Sigmoid colon (tissue), 7 donors: ENCODE measurements around the gene NAALADL2. TPM values are rescaled to one million over a fixed set of nuclear protein-coding genes. Genes with fewer than 3 reads are reported as not detected.
"Not testable (repeated sequence)": the region's sequence is repeated elsewhere in the genome, so short reads cannot be mapped to it uniquely, and the experiment has no call there.

Experiments
- DNase-seq: peaks from one replicate; pipeline ENCODE4 v3.0.0-alpha.2; 2019
- H3K27ac ChIP-seq, 4 donors: fragments of 200-600 bp; sonication (generic); one replicate each; pipeline ENCODE4 v1.5.1; 2016 to 2019; ENCODE audit warnings: mild to moderate bottlenecking in 1 of 4
- H3K27me3 ChIP-seq, 3 donors: fragments of 200-600 bp; sonication (generic); one replicate each; pipeline ENCODE4 v1.5.1; 2019; ENCODE audit warnings: mild to moderate bottlenecking in 1 of 3
- H3K36me3 ChIP-seq, 4 donors: fragments of 200-600 bp; sonication (generic); one replicate each; pipeline ENCODE4 v1.5.1; 2016 to 2019
- H3K4me1 ChIP-seq, 4 donors: fragments of 200-600 bp; sonication (generic); one replicate each; pipeline ENCODE4 v1.5.1; 2017 to 2019
- H3K4me3 ChIP-seq, 4 donors: fragments of 200-600 bp; sonication (generic); one replicate each; pipeline ENCODE4 v1.5.1; 2017 to 2019; ENCODE audit warnings: mild to moderate bottlenecking in 2 of 4, moderate library complexity in 1 of 4
- H3K9me3 ChIP-seq, 4 donors: fragments of 200-600 bp in 3 of 4; sonication (generic) in 3 of 4; one replicate each; pipeline versions ENCODE4 v1.5.1 to v1.6.1; 2013 to 2019
- EP300 ChIP-seq, 4 donors: sonication (generic); formaldehyde crosslinking; IDR thresholded peaks; one replicate each; pipeline ENCODE4 v1.6.1; 2017; ENCODE audit warnings: antibody characterized with exemption in 4 of 4
- POLR2A ChIP-seq, 2 donors: fragments of 450-650 bp; IDR thresholded peaks; one replicate each; pipeline ENCODE4 v1.6.1; 2016; ENCODE audit warnings: antibody characterized with exemption in 2 of 2, mild to moderate bottlenecking in 2 of 2, moderate library complexity in 2 of 2
- POLR2AphosphoS5 ChIP-seq, 4 donors: sonication (generic); formaldehyde crosslinking; IDR thresholded peaks; one replicate each; pipeline ENCODE4 v1.6.1; 2017; ENCODE audit warnings: antibody characterized with exemption in 4 of 4
- WGBS, 2 donors: extraction: QIAGEN DNeasy Blood & Tissue Kit; methylation state at CpG; one replicate each; pipeline ENCODE4 v1.1.7; 2013; 5-methylcytosine and 5-hydroxymethylcytosine counted together
- intact Hi-C: fragments of 100-400 bp; cut with DNase I; formaldehyde crosslinking; loops from one replicate; pipeline ENCODE4 v1.15.1; 2023
- polyA plus RNA-seq, 3 donors: library from polyadenylated mRNA; stranded (reverse); fragments of 200-250 nt; gene quantifications; one replicate each; pipeline ENCODE4 v1.2.3, GENCODE V29; 2013
- total RNA-seq, 4 donors: library from RNA; depleted of rRNA; stranded (reverse); fragments of >200 nt; gene quantifications; one replicate each; pipeline ENCODE4 v1.1.0, GENCODE V29; 2016
- TF ChIP-seq, protein P1 (sequence below), 4 experiments: fragments of 450-650 bp in 3 of 4; fragments of 200-600 bp in 1 of 4; IDR thresholded peaks; one replicate each; pipeline ENCODE4 v1.5.1; 2016 to 2019; ENCODE audit warnings: antibody characterized with exemption in 4 of 4, mild to moderate bottlenecking in 3 of 4, moderate library complexity in 2 of 4
- donor health status: healthy with polysubstance abuse.
- donor health status: Bipolar disorder and iron deficiency.
- donor health status: healthy.

NAALADL2 gene
- total and polyA plus RNA-seq, 7 donors: 0.46 to 18.5 (median 6.0) TPM

DNA sequence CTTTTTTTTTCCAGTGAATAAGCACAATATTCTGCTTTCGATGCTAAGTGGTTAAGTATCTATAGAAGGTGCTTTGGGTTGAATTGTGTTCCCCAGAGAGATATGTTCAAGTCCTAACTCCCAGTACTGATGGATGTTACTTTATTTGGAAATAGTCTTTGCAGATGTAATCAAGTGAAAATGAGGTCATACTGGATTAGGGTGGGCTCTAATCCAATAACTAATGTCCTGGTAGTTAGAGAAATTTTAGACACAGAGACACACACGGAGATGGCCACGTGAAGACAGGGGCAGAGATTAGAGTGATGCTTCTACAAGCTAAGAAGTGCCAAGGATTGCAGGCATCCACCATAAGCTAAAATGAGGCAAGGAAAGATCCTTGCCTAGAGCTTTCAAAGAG, 662.3 kb downstream of the NAALADL2 start:
- Histone ChIP-seq H3K9me3 (peaks cover 0 to 3% (median 0%) of the 10 kb centered on the region in 4 donors), H3K27me3 (no peaks in the 10 kb centered on the region), H3K36me3 (no peaks in the 10 kb centered on the region), H3K27ac (no peak overlapping the region), H3K4me3 (no peak overlapping the region), H3K4me1 (peaks cover 0 to 6% (median 2%) of the 10 kb centered on the region in 4 donors)
- 85 to 92% methylated on average over 3 of the region's 3 CpGs for WGBS, 2 donors
- no peak for DNase-seq
- intact Hi-C loops: no loop called here
- TF ChIP-seq POLR2A (IDR thresholded peaks at IDR 0.05) (no peak), POLR2AphosphoS5 (IDR thresholded peaks at IDR 0.05) (no peak), EP300 (IDR thresholded peaks at IDR 0.05) (no peak)
- TF ChIP-seq, protein P1, sequence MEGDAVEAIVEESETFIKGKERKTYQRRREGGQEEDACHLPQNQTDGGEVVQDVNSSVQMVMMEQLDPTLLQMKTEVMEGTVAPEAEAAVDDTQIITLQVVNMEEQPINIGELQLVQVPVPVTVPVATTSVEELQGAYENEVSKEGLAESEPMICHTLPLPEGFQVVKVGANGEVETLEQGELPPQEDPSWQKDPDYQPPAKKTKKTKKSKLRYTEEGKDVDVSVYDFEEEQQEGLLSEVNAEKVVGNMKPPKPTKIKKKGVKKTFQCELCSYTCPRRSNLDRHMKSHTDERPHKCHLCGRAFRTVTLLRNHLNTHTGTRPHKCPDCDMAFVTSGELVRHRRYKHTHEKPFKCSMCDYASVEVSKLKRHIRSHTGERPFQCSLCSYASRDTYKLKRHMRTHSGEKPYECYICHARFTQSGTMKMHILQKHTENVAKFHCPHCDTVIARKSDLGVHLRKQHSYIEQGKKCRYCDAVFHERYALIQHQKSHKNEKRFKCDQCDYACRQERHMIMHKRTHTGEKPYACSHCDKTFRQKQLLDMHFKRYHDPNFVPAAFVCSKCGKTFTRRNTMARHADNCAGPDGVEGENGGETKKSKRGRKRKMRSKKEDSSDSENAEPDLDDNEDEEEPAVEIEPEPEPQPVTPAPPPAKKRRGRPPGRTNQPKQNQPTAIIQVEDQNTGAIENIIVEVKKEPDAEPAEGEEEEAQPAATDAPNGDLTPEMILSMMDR (IDR thresholded peaks at IDR 0.05): no peak

DNA sequence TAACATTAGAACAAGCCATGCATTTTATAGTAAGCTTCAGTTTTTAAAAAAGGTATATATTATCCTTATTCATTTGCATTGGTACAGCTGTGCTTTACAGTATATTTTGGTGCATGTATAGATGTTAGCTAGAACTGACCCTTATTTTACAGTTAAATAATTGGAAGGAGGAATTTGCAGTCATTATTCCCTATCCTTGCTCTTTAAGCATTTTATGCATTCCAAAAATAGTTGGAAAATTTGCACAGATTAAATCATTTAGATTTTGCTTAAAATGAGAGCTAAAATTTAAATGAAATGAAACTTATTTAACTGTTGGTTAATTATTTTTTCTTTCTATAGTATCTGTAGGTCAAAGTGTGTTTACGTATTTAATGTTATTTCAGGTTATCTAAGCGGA, 667.1 kb downstream of the NAALADL2 start:
- Histone ChIP-seq H3K4me1 (peaks cover 0 to 6% (median 2%) of the 10 kb centered on the region in 4 donors), H3K36me3 (no peaks in the 10 kb centered on the region), H3K9me3 (no peaks in the 10 kb centered on the region), H3K27me3 (no peaks in the 10 kb centered on the region), H3K4me3 (peak overlapping the region in 3 of 4 donors; percentile 11 to 41 (median 40)), H3K27ac (no peak overlapping the region)
- intact Hi-C loops: no loop called here
- 72 to 73% methylated on average over 2 of the region's 2 CpGs for WGBS, 2 donors
- DNase-seq: no peak
- no peak for TF ChIP-seq EP300 (IDR thresholded peaks at IDR 0.05)
- TF ChIP-seq, protein P1 (IDR thresholded peaks at IDR 0.05): no peak
- TF ChIP-seq POLR2A (IDR thresholded peaks at IDR 0.05): no peak
- TF ChIP-seq POLR2AphosphoS5 (IDR thresholded peaks at IDR 0.05): no peak

DNA sequence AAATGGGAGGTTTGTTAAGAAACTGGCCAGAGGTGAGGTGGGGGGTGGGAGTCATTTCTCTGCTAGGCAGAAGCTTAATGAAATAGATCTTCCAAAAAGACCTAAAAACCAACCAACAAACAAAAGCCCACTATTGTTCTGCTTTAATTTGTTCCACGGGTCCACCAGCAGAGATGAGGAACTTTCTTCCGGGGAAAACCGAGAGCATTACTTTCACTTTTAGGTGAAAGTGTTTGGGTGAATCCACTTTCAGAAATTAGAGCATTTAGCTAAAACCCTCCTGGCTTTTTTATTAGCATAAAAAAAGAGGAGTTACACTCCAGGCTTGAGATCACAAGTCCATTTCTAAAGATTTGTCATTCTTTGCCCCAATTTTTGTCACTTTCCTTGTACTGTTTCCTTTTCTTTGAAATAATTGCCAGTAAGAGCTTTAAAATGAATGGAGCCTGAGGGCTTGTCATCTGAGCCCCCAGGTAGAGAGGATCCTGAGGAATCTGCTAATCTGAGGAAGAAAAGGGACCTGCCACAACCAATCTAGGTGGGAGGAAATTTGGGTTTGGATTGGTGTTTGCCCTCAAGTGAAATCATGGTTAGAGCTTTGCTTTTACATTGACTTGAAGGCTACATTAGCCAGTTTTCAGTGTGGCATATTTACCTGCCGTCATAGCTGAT, 667.6 kb downstream of the NAALADL2 start:
- Histone ChIP-seq H3K4me1 (peaks cover 0 to 6% (median 2%) of the 10 kb centered on the region in 4 donors), H3K9me3 (no peaks in the 10 kb centered on the region), H3K4me3 (peak overlapping the region in 3 of 4 donors; percentile 11 to 41 (median 40)), H3K27ac (no peak overlapping the region), H3K27me3 (no peaks in the 10 kb centered on the region), H3K36me3 (no peaks in the 10 kb centered on the region)
- WGBS, 2 donors: 51 to 61% methylated on average over 4 of the region's 4 CpGs
- TF ChIP-seq POLR2A (IDR thresholded peaks at IDR 0.05): no peak
- no peak for TF ChIP-seq POLR2AphosphoS5 (IDR thresholded peaks at IDR 0.05)
- TF ChIP-seq, protein P1 (IDR thresholded peaks at IDR 0.05): no peak
- TF ChIP-seq EP300 (IDR thresholded peaks at IDR 0.05): no peak
- DNase-seq: no peak
- intact Hi-C loops: no loop called here

DNA sequence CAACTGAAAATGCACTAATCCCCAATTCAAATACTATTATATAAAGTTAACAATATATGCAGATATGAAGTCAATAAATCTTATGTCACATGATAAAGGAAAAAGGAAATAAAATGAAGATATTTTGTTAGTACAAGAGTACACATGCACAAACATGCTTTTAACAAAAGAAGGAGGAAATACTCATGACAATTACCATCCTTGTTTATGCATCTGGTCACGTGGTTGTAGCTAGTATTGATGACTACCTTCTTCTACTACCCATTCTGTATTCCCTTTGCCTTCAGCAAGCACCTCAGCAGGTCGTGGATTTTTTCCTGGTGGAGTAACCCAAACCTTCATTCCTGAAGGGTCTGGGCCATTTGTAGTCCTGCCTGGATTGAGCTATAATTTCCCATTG, 669.6 kb downstream of the NAALADL2 start:
- H3K36me3 ChIP-seq, H3K4me1 ChIP-seq, H3K27me3 ChIP-seq, H3K27ac ChIP-seq, DNase-seq, intact Hi-C loops, H3K9me3 ChIP-seq, H3K4me3 ChIP-seq: not testable (repeated sequence)
- 84 to 85% methylated on average over 2 of the region's 2 CpGs for WGBS, 2 donors

DNA sequence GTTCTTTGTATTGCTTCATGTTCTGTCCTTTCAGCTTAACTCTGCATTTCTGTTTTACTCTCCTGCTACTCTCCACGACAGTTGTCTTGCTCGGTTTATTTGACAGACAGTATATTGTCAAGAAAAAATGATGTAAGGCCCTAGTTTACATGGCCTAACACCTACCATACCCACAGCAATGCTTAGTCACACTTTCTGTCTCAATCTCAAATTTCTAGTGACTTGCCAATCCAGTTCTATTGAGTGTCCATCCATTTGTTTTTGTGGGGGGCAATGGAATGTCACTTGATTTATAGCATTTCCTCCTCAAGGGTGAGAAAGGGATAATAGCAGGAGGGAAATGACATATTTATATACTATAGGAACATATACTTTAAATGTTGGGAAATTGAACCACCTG, 676.2 kb downstream of the NAALADL2 start:
- intact Hi-C loops: no loop called here
- H3K9me3 ChIP-seq: no peaks in the 10 kb centered on the region
- TF ChIP-seq POLR2A (IDR thresholded peaks at IDR 0.05) (no peak), POLR2AphosphoS5 (IDR thresholded peaks at IDR 0.05) (no peak)
- TF ChIP-seq, protein P1 (IDR thresholded peaks at IDR 0.05): no peak

More for the DNA sequence above, 676.2 kb downstream of the NAALADL2 start:
- Histone ChIP-seq H3K4me1 (no peaks in the 10 kb centered on the region), H3K36me3 (no peaks in the 10 kb centered on the region), H3K4me3 (no peak overlapping the region), H3K27ac (no peak overlapping the region), H3K27me3 (no peaks in the 10 kb centered on the region)
- WGBS, 2 donors: 94% methylated on average over 2 of the region's 2 CpGs
- DNase-seq: no peak
